Colonic mucosa (tissue), 4 donors: ENCODE data around the gene PTPRE. TPM values are rescaled to one million over a fixed set of nuclear protein-coding genes. Genes with fewer than 3 reads are reported as not detected.

Experiments used
- DNase-seq: peaks from one replicate; pipeline ENCODE4 v3.0.0-alpha.2; 2020
- H3K27ac ChIP-seq: fragments of 200-600 bp; one replicate; pipeline ENCODE4 v1.8.0; 2021
- H3K27me3 ChIP-seq: fragments of 200-600 bp; one replicate; pipeline ENCODE4 v1.8.0; 2021
- H3K36me3 ChIP-seq: fragments of 200-600 bp; one replicate; pipeline ENCODE4 v1.8.0; 2021
- H3K4me1 ChIP-seq: fragments of 200-600 bp; one replicate; pipeline ENCODE4 v1.8.0; 2021; ENCODE audit warnings: mild to moderate bottlenecking
- H3K4me3 ChIP-seq: fragments of 200-600 bp; one replicate; pipeline ENCODE4 v1.8.0; 2021
- H3K9ac ChIP-seq, 2 donors: one replicate each; pipeline ENCODE4 v1.7.0; 2013; ENCODE audit warnings: control low read depth in 2 of 2, low read depth in 2 of 2, low read length in 2 of 2
- H3K9me3 ChIP-seq: fragments of 200-600 bp; one replicate; pipeline ENCODE4 v1.8.0; 2021
- intact Hi-C: fragments of 100-400 bp; cut with DNase I; formaldehyde crosslinking; loops from one replicate; pipeline ENCODE4 v1.14.1; 2022
- total RNA-seq, 2 donors: library from RNA; stranded (reverse); fragmentation: NEBNext Ultra II Directional in 1 of 2; extraction: Animal tissue kit (Norgen Biotek cat#: 25700) in 1 of 2; gene quantifications; one replicate each; pipeline ENCODE4 v1.2.1, GENCODE V29; 2021
- TF ChIP-seq, protein P1 (sequence below): fragments of 200-600 bp; IDR thresholded peaks from one replicate; pipeline ENCODE4 v1.8.0; 2022; ENCODE audit warnings: antibody characterized with exemption, mild to moderate bottlenecking
- donor health status: healthy.
- donor health status: DM: no; HTN: no; CAD: no.
- donor health status: DM: no; HTN: no; CAD: no.

Gene PTPRE
- total RNA-seq, 2 donors from 2014 or later = 15.9 to 18.8 TPM

DNA sequence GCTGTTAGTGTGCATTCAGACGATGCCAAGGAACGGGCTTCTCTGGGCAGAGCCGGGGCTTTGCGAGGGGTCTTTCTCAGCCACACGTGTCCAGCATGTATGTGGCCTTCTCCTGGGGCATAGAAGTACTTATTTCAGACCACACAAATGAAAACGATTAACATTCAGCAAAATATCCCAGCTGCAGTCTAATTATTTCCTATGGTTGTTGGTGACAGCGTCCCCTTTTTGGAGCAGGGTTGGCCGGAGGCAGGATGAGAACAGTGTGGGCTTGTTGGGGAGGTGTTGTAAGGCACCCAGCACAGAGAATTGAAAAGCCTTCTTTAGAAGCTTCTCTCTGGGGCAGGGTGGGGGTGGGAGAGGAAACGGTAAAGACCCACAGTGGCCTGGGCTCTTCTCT lies 54.2 kb downstream of the PTPRE start:
- Histone ChIP-seq H3K9ac (no peak overlapping the region), H3K4me3 (no peak overlapping the region), H3K27ac (no peak overlapping the region), H3K4me1 (no peaks in the 10 kb centered on the region), H3K36me3 (no peaks in the 10 kb centered on the region), H3K27me3 (no peaks in the 10 kb centered on the region), H3K9me3 (no peaks in the 10 kb centered on the region)
- no peak for DNase-seq
- TF ChIP-seq, protein P1, sequence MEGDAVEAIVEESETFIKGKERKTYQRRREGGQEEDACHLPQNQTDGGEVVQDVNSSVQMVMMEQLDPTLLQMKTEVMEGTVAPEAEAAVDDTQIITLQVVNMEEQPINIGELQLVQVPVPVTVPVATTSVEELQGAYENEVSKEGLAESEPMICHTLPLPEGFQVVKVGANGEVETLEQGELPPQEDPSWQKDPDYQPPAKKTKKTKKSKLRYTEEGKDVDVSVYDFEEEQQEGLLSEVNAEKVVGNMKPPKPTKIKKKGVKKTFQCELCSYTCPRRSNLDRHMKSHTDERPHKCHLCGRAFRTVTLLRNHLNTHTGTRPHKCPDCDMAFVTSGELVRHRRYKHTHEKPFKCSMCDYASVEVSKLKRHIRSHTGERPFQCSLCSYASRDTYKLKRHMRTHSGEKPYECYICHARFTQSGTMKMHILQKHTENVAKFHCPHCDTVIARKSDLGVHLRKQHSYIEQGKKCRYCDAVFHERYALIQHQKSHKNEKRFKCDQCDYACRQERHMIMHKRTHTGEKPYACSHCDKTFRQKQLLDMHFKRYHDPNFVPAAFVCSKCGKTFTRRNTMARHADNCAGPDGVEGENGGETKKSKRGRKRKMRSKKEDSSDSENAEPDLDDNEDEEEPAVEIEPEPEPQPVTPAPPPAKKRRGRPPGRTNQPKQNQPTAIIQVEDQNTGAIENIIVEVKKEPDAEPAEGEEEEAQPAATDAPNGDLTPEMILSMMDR = no peak
- intact Hi-C loops = no loop called here

DNA sequence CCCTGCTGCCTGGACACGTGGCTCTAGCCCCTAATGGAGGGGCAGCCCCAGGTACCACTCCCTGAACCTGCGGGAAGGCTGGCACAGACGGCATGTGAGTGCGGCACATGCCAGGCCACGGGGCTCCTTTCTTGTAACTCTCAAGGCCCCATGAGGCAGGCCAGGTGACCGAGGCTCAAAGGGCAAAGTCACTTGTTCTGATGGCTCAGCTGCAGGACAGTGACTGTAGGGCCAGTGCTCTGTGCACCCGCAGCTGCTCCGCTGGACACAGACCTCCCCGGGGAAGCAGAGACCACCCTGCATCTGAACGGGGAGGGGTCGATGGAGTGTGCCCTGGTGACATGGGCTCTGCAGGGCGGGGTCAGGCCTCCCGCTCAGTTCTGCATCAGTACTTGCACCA lies 55.3 kb downstream of the PTPRE start:
- TF ChIP-seq, protein P1 = no peak
- Histone ChIP-seq H3K9ac (no peak overlapping the region), H3K36me3 (no peaks in the 10 kb centered on the region), H3K27me3 (no peaks in the 10 kb centered on the region), H3K27ac (no peak overlapping the region), H3K4me3 (no peak overlapping the region), H3K4me1 (no peaks in the 10 kb centered on the region), H3K9me3 (no peaks in the 10 kb centered on the region)
- DNase-seq = no peak
- intact Hi-C loops = no loop called here

DNA sequence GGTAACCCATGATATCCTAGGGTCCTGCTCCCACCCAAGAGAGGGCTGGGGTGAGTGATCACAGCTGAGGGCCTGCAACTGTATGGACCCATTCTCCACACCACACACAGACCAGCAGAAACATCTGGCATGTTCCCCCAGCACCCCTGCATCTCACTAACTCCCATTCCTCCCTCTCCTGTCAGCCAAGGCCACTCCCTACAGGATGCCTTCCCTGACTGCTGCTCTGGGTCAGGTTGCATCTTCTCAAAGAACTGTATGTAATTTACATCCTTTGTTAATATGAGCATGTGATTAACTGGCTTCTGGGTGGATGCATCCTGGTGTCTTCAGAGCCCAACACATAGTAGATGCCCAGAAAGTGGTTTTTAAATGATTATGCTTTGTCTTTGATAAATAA lies 56.2 kb downstream of the PTPRE start:
- H3K4me1 ChIP-seq = no peaks in the 10 kb centered on the region
- no peak overlapping the region for H3K27ac ChIP-seq
- H3K27me3 ChIP-seq = no peaks in the 10 kb centered on the region
- no peaks in the 10 kb centered on the region for H3K36me3 ChIP-seq
- intact Hi-C loops = no loop called here
- H3K9ac ChIP-seq = no peak overlapping the region
- no peak overlapping the region for H3K4me3 ChIP-seq
- TF ChIP-seq, protein P1 = no peak
- DNase-seq = no peak
- no peaks in the 10 kb centered on the region for H3K9me3 ChIP-seq

DNA sequence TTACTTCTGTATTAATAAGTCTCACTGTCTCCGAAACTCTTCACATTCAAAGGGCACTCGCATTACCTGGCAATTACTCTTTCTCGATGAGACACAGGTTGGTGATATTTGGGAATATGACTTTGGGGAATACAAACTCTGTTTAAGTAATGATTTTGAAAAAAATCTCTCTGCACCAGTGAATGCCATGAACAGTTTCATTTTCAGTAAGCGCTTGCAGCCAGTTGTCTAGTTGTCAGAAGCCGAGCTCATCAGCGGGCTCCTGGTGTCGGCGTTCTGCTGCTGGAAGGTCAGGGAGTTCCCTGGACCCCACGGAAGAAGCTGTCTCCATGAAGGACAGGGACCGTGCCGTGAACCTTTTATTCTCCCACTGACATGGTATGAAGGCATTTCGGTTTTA lies 57.7 kb downstream of the PTPRE start:
- no peaks in the 10 kb centered on the region for H3K4me1 ChIP-seq
- no peaks in the 10 kb centered on the region for H3K36me3 ChIP-seq
- H3K27ac ChIP-seq = no peak overlapping the region
- H3K4me3 ChIP-seq = no peak overlapping the region
- no peaks in the 10 kb centered on the region for H3K27me3 ChIP-seq
- TF ChIP-seq, protein P1 = no peak
- no peak overlapping the region for H3K9ac ChIP-seq
- no peaks in the 10 kb centered on the region for H3K9me3 ChIP-seq
- no peak for DNase-seq
- intact Hi-C loops = no loop called here

DNA sequence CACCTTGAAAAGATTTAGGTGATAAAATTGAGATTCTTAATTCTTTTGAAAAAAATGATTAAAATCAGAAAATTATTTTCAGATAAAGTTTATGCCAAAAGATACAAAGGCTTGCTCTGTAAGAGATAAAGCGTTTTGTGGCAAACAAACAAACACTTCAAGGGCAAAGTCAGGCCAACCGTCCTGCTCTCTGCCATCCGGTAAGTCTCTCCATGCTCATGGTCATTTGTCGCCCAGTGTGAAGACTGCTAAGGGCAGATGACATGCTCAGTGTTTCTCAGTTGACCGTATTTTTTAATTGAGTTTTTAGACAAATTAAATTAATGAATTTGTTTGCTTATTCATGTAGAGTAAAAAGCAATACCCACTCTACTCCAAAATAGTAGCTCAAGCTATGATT lies 60.0 kb downstream of the PTPRE start:
- H3K4me1 ChIP-seq = no peaks in the 10 kb centered on the region
- H3K27ac ChIP-seq = no peak overlapping the region
- H3K27me3 ChIP-seq = no peaks in the 10 kb centered on the region
- no peak overlapping the region for H3K4me3 ChIP-seq
- DNase-seq = no peak
- no peaks in the 10 kb centered on the region for H3K36me3 ChIP-seq
- intact Hi-C loops = no loop called here
- TF ChIP-seq, protein P1 = no peak
- H3K9ac ChIP-seq = no peak overlapping the region
- H3K9me3 ChIP-seq = no peaks in the 10 kb centered on the region

DNA sequence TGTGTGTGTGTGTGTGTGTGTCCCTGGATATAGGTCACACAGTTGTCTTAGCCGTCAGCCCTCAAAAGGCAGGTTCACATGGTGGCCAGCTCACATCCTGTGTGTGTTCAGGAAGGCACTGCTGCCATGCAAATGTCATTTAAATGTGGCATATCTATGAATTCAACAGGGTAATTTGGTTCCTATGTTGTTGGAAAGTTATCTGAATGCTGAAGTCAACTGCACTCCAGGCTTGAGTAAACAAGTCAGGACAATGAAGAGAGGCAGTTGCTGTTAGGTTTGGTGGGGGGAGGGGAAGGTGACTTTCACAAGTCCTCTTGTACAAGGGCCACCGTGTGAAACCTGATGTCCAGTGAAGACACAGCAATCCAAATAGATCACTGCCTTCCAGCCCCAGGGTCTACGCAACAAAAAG lies 61.1 kb downstream of the PTPRE start:
- TF ChIP-seq, protein P1 = no peak
- DNase-seq = no peak
- no peak overlapping the region for H3K4me3 ChIP-seq
- H3K9ac ChIP-seq = no peak overlapping the region
- no peaks in the 10 kb centered on the region for H3K9me3 ChIP-seq
- intact Hi-C loops = no loop called here
- H3K4me1 ChIP-seq = no peaks in the 10 kb centered on the region
- H3K27me3 ChIP-seq = no peaks in the 10 kb centered on the region
- H3K27ac ChIP-seq = no peak overlapping the region
- H3K36me3 ChIP-seq = no peaks in the 10 kb centered on the region
